ENCODE measurements around the gene STK10. TPM values are rescaled to one million over a fixed set of nuclear protein-coding genes. Genes with fewer than 3 reads are reported as not detected.

The STK10 gene
- total RNA-seq, 2 donors from 2014 or later = 16.1 to 23.2 TPM

GRCh38 chr5:172129256-172129910, 58.6 kb downstream of the STK10 start:
- intact Hi-C loops (cut with DNase I) = no loop called here
- H3K27me3 ChIP-seq = no peaks in the 10 kb centered on the region
- no peaks in the 10 kb centered on the region for H3K4me1 ChIP-seq
- DNase-seq = no peak
- no peak overlapping the region for H3K9ac ChIP-seq (ENCODE audit: low read depth in 2 of 2, low read length in 2 of 2)
- H3K36me3 ChIP-seq = no peaks in the 10 kb centered on the region
- no peak overlapping the region for H3K27ac ChIP-seq
- H3K9me3 ChIP-seq = no peaks in the 10 kb centered on the region
- no peak overlapping the region for H3K4me3 ChIP-seq
- no peak for TF ChIP-seq CTCF (IDR thresholded peaks at IDR 0.05)

GRCh38 chr5:172127581-172127980, 60.4 kb downstream of the STK10 start:
- Histone ChIP-seq H3K9me3 (no peaks in the 10 kb centered on the region), H3K4me1 (no peaks in the 10 kb centered on the region), H3K9ac (ENCODE audit: low read depth in 2 of 2, low read length in 2 of 2) (no peak overlapping the region), H3K27me3 (no peaks in the 10 kb centered on the region), H3K4me3 (no peak overlapping the region), H3K36me3 (no peaks in the 10 kb centered on the region), H3K27ac (no peak overlapping the region)
- intact Hi-C loops (cut with DNase I) = no loop called here
- TF ChIP-seq CTCF (IDR thresholded peaks at IDR 0.05) = no peak
- DNase-seq = no peak

- Histone ChIP-seq H3K9ac (ENCODE audit: low read depth in 2 of 2, low read length in 2 of 2) (no peak overlapping the region), H3K4me1 (no peaks in the 10 kb centered on the region), H3K9me3 (no peaks in the 10 kb centered on the region), H3K27ac (no peak overlapping the region), H3K27me3 (no peaks in the 10 kb centered on the region), H3K36me3 (no peaks in the 10 kb centered on the region), H3K4me3 (no peak overlapping the region)
- intact Hi-C loops (cut with DNase I) = no loop called here
- DNase-seq = peak; percentile 66
- peak; percentile 12 for TF ChIP-seq CTCF (IDR thresholded peaks at IDR 0.05)
These were observed 64.7 kb downstream of the STK10 start for GRCh38 chr5:172123269-172123692.

GRCh38 chr5:172119921-172120688, 67.9 kb downstream of the STK10 start:
- no peaks in the 10 kb centered on the region for H3K9me3 ChIP-seq
- no peak for TF ChIP-seq CTCF (IDR thresholded peaks at IDR 0.05)
- H3K27ac ChIP-seq = no peak overlapping the region
- H3K36me3 ChIP-seq = no peaks in the 10 kb centered on the region
- no peaks in the 10 kb centered on the region for H3K4me1 ChIP-seq
- no peak overlapping the region for H3K4me3 ChIP-seq
- DNase-seq = no peak
- intact Hi-C loops (cut with DNase I) = no loop called here
- no peak overlapping the region for H3K9ac ChIP-seq (ENCODE audit: low read depth in 2 of 2, low read length in 2 of 2)
- H3K27me3 ChIP-seq = no peaks in the 10 kb centered on the region

GRCh38 chr5:172118891-172119290, 69.1 kb downstream of the STK10 start:
- no peak for DNase-seq
- no peak for TF ChIP-seq CTCF (IDR thresholded peaks at IDR 0.05)
- Histone ChIP-seq H3K4me3 (no peak overlapping the region), H3K9me3 (no peaks in the 10 kb centered on the region), H3K36me3 (no peaks in the 10 kb centered on the region), H3K9ac (ENCODE audit: low read depth in 2 of 2, low read length in 2 of 2) (no peak overlapping the region), H3K27ac (no peak overlapping the region), H3K4me1 (no peaks in the 10 kb centered on the region), H3K27me3 (no peaks in the 10 kb centered on the region)
- intact Hi-C loops (cut with DNase I) = no loop called here

Measured in colonic mucosa (tissue), 4 donors.